HEK293 (cell line): Measurements from ENCODE around the gene LEUTX.

Source experiments
- CTCF ChIA-PET: fragments of 350-600 bp; formaldehyde crosslinking; extraction: SDS; loops from one replicate; lab custom pipeline; 2021; ENCODE audit warnings: antibody characterized with exemption; lab: Yijun Ruan, JAX
- POLR2A ChIA-PET: fragments of 300-600 bp; formaldehyde crosslinking; extraction: SDS; loops from one replicate; lab custom pipeline; 2020; ENCODE audit warnings: antibody characterized with exemption, inconsistent platforms; lab: Yijun Ruan, JAX
- H3K27ac ChIP-seq: fragments of 200-500 bp; sonication (Bioruptor generic); 2 replicates; pipeline ENCODE4 v1.5.1; 2014; ENCODE audit warnings: low read depth, low read length, control low read depth, inconsistent platforms; ENCODE audit errors: extremely low read depth
- H3K36me3 ChIP-seq, 2 experiments: fragments of 200-500 bp in 1 of 2; sonication (Bioruptor generic) in 1 of 2; 1 replicate in 1 of 2; 2 replicates in 1 of 2; pipeline ENCODE4 v1.5.1; 2014 to 2017; ENCODE audit warnings: inconsistent platforms in 2 of 2, low read length in 2 of 2; ENCODE audit not compliant: control insufficient read depth in 2 of 2, insufficient read depth in 1 of 2
- H3K4me1 ChIP-seq: fragments of 200-500 bp; sonication (Bioruptor generic); 2 replicates; pipeline ENCODE4 v1.5.1; 2014; ENCODE audit warnings: mild to moderate bottlenecking, low read length, inconsistent platforms; ENCODE audit not compliant: control insufficient read depth, insufficient read depth
- H3K4me3 ChIP-seq: 2 replicates; pipeline ENCODE4 v1.5.1; 2011; ENCODE audit warnings: low read depth, mild to moderate bottlenecking, control low read depth, low read length, moderate library complexity
- H3K9me3 ChIP-seq: fragments of 200-500 bp; sonication (Bioruptor generic); 2 replicates; pipeline ENCODE4 v1.5.1; 2014; ENCODE audit warnings: low read depth, low read length, inconsistent platforms; ENCODE audit not compliant: control insufficient read depth, insufficient read depth
- GFI1B ChIP-seq: fragments of 450-650 bp; formaldehyde crosslinking; IDR thresholded peaks from 2 replicates; pipeline ENCODE4 v1.5.1; 2016; ENCODE audit warnings: missing biosample characterization, missing genetic modification characterization
- GLI4 ChIP-seq: fragments of 450-650 bp; formaldehyde crosslinking; IDR thresholded peaks from 2 replicates; pipeline ENCODE4 v1.5.1; 2016; ENCODE audit warnings: missing biosample characterization, missing genetic modification characterization
- HOXA7 ChIP-seq: sonication (generic); formaldehyde crosslinking; IDR thresholded peaks from 2 replicates; pipeline ENCODE4 v1.8.1; 2022; ENCODE audit warnings: missing genetic modification reagents, borderline replicate concordance
- KLF10 ChIP-seq: fragments of 450-650 bp; IDR thresholded peaks from 2 replicates; pipeline ENCODE4 v1.5.1; 2018; ENCODE audit warnings: missing biosample characterization, mild to moderate bottlenecking, missing genetic modification characterization
- SP3 ChIP-seq: fragments of 450-650 bp; formaldehyde crosslinking; IDR thresholded peaks from 2 replicates; pipeline ENCODE4 v1.5.1; 2016; ENCODE audit warnings: missing biosample characterization, missing genetic modification characterization
- YY1 ChIP-seq: fragments of 450-650 bp; formaldehyde crosslinking; IDR thresholded peaks from 2 replicates; pipeline ENCODE4 v1.5.1; 2018; ENCODE audit warnings: missing biosample characterization, missing genetic modification characterization
- ZBTB20 ChIP-seq: fragments of 450-650 bp; formaldehyde crosslinking; IDR thresholded peaks from 2 replicates; pipeline ENCODE4 v1.5.1; 2016; ENCODE audit warnings: missing biosample characterization, missing genetic modification characterization
- ZBTB26 ChIP-seq: fragments of 450-650 bp; formaldehyde crosslinking; optimal IDR thresholded peaks from 2 replicates; pipeline ENCODE3; 2016; ENCODE audit warnings: missing biosample characterization, mild to moderate bottlenecking, missing genetic modification characterization
- ZEB2 ChIP-seq: fragments of 450-650 bp; formaldehyde crosslinking; IDR thresholded peaks from 2 replicates; pipeline ENCODE4 v1.5.1; 2016; ENCODE audit warnings: missing biosample characterization, missing genetic modification characterization
- ZNF10 ChIP-seq: fragments of 450-650 bp; formaldehyde crosslinking; IDR thresholded peaks from 2 replicates; pipeline ENCODE4 v1.5.1; 2017; ENCODE audit warnings: missing biosample characterization, missing genetic modification characterization
- ZNF112 ChIP-seq: fragments of 450-650 bp; formaldehyde crosslinking; IDR thresholded peaks from 2 replicates; pipeline ENCODE4 v1.5.0; 2017; ENCODE audit warnings: missing biosample characterization, missing genetic modification characterization
- ZNF133 ChIP-seq: fragments of 450-650 bp; formaldehyde crosslinking; IDR thresholded peaks from 2 replicates; pipeline ENCODE4 v1.5.1; 2016; ENCODE audit warnings: missing biosample characterization, missing genetic modification characterization
- ZNF146 ChIP-seq: fragments of 450-650 bp; formaldehyde crosslinking; IDR thresholded peaks from 2 replicates; pipeline ENCODE4 v1.5.1; 2016; ENCODE audit warnings: missing biosample characterization, missing genetic modification characterization
- ZNF155 ChIP-seq: fragments of 450-650 bp; formaldehyde crosslinking; IDR thresholded peaks from 2 replicates; pipeline ENCODE4 v1.5.1; 2016; ENCODE audit warnings: missing biosample characterization, missing genetic modification characterization
- ZNF302 ChIP-seq: fragments of 450-650 bp; formaldehyde crosslinking; IDR thresholded peaks from 2 replicates; pipeline ENCODE4 v1.5.1; 2016; ENCODE audit warnings: missing biosample characterization, missing genetic modification characterization, low read depth
- ZNF48 ChIP-seq: fragments of 450-650 bp; formaldehyde crosslinking; IDR thresholded peaks from 2 replicates; pipeline ENCODE4 v1.5.1; 2016; ENCODE audit warnings: missing biosample characterization, missing genetic modification characterization
- ZNF585B ChIP-seq: fragments of 450-650 bp; formaldehyde crosslinking; IDR thresholded peaks from 2 replicates; pipeline ENCODE4 v1.5.1; 2016; ENCODE audit warnings: missing biosample characterization, missing genetic modification characterization
- ZNF610 ChIP-seq: fragments of 450-650 bp; formaldehyde crosslinking; IDR thresholded peaks from 2 replicates; pipeline ENCODE4 v1.5.1; 2016; ENCODE audit warnings: missing biosample characterization, missing genetic modification characterization, borderline replicate concordance
- ZNF623 ChIP-seq: fragments of 450-650 bp; formaldehyde crosslinking; IDR thresholded peaks from 2 replicates; pipeline ENCODE4 v1.5.1; 2016; ENCODE audit warnings: missing biosample characterization, missing genetic modification characterization
- ZNF664 ChIP-seq: fragments of 450-650 bp; formaldehyde crosslinking; IDR thresholded peaks from 2 replicates; pipeline ENCODE4 v1.5.1; 2016; ENCODE audit warnings: missing biosample characterization, missing genetic modification characterization
- ZNF76 ChIP-seq: fragments of 450-650 bp; formaldehyde crosslinking; IDR thresholded peaks from 2 replicates; pipeline ENCODE4; 2016; ENCODE audit warnings: low read depth, missing biosample characterization, missing genetic modification characterization, borderline replicate concordance
- ZSCAN18 ChIP-seq: fragments of 450-650 bp; formaldehyde crosslinking; IDR thresholded peaks from 2 replicates; pipeline ENCODE4 v1.5.1; 2016; ENCODE audit warnings: missing biosample characterization, missing genetic modification characterization
- ZSCAN4 ChIP-seq: fragments of 450-650 bp; formaldehyde crosslinking; IDR thresholded peaks from 2 replicates; pipeline ENCODE4 v1.5.1; 2017; ENCODE audit warnings: missing biosample characterization, missing genetic modification characterization

LEUTX gene

GRCh38 chr19:39810424-39810823 is 31.8 kb downstream of the LEUTX start:
- POLR2A ChIA-PET = interaction anchor here (0.6 kb wide), 1 partner anchor 538 kb away, joined by 4 read pairs; the partner anchor contains the start of gene PLD3
- CTCF ChIA-PET = interaction anchor here (0.8 kb wide), 1 partner anchor 34 kb away, joined by 6 read pairs; no protein-coding TSS in a partner anchor
- Histone ChIP-seq H3K27ac (no peak overlapping the region), H3K9me3 (no peaks in the 10 kb centered on the region; the same call in 1 of the 2 replicates), H3K36me3 (peaks cover 0 to 18% of the 10 kb centered on the region in 2 experiments; a peak in 2 of 3 replicates)
- TF ChIP-seq ZNF664 (tag by site-specific recombination) (peak; percentile 31; the same call in 1 of the 2 replicates), ZNF623 (tag by site-specific recombination) (no peak)
- TF ChIP-seq, all 188 proteins: peak for 1
- H3K4me1 ChIP-seq = peaks cover 11% of the 10 kb centered on the region
- no peak overlapping the region for H3K4me3 ChIP-seq

GRCh38 chr19:39811064-39811463 is 32.4 kb downstream of the LEUTX start:
- ChIA-PET CTCF (interaction anchor here (0.8 to 1.0 kb wide), 2 partner anchors 33 to 43 kb away, joined by 3 to 6 read pairs; no protein-coding TSS in a partner anchor), POLR2A (no interaction called here)

GRCh38 chr19:39813264-39813993 is 34.8 kb downstream of the LEUTX start:
- Histone ChIP-seq H3K9me3 (no peaks in the 10 kb centered on the region; the same call in 1 of the 2 replicates), H3K27ac (0 out of 2 replicates have a peak overlapping the region, but pooled peaks have one; percentile 53), H3K4me1 (peaks cover 11% of the 10 kb centered on the region), H3K36me3 (peaks cover 4 to 40% of the 10 kb centered on the region in 2 experiments), H3K4me3 (no peak overlapping the region)
- CTCF ChIA-PET = interaction anchor here (1.2 to 3.1 kb wide), 5 partner anchors 21 to 49 kb away, joined by 3 to 11 read pairs (median 7); no protein-coding TSS in a partner anchor
- POLR2A ChIA-PET = interaction anchor here (0.5 to 1.3 kb wide), 3 partner anchors 13 to 384 kb away, joined by 3 to 5 read pairs (median 4); no protein-coding TSS in a partner anchor
- no peak for TF ChIP-seq ZSCAN4 (tag by site-specific recombination)
- no peak for TF ChIP-seq ZNF302 (tag by site-specific recombination)
- TF ChIP-seq HOXA7 (CRISPR knock-in tag) = no peak
- TF ChIP-seq ZNF76 = no peak
- TF ChIP-seq ZNF48 (tag by site-specific recombination) = no peak
- no peak for TF ChIP-seq ZNF610
- TF ChIP-seq ZEB2 = peak; percentile 89
- TF ChIP-seq KLF10 (tag by site-specific recombination) = no peak
- TF ChIP-seq YY1 (tag by site-specific recombination) = no peak
- TF ChIP-seq ZBTB20 = no peak
- peak; percentile 2 for TF ChIP-seq ZBTB26 (tag by site-specific recombination)
- no peak for TF ChIP-seq ZSCAN18 (tag by site-specific recombination)
- TF ChIP-seq ZNF112 (tag by site-specific recombination) = no peak
- no peak for TF ChIP-seq ZNF10 (tag by site-specific recombination)
- no peak for TF ChIP-seq ZNF155 (tag by site-specific recombination)
- no peak for TF ChIP-seq GLI4 (tag by site-specific recombination)
- TF ChIP-seq GFI1B (tag by site-specific recombination) = 0 out of 2 replicates have a peak, but pooled peaks have one; percentile 6
- no peak for TF ChIP-seq SP3

More at GRCh38 chr19:39811064-39811463, 32.4 kb downstream of the LEUTX start:
- no peak overlapping the region for H3K4me3 ChIP-seq
- H3K27ac ChIP-seq = no peak overlapping the region
- H3K36me3 ChIP-seq = peaks cover 0 to 25% of the 10 kb centered on the region in 2 experiments; a peak in 2 of 3 replicates
- peaks cover 11% of the 10 kb centered on the region for H3K4me1 ChIP-seq
- TF ChIP-seq ZNF585B (tag by site-specific recombination) = no peak
- peak; percentile 97 for TF ChIP-seq ZNF133 (tag by site-specific recombination)
- TF ChIP-seq ZNF146 = peak; percentile 71
- no peaks in the 10 kb centered on the region; the same call in 1 of the 2 replicates for H3K9me3 ChIP-seq
